ENCODE data around the gene RASSF5.
A peak's percentile ranks its signal among the peaks of the same experiment; 100 is the strongest.
"Not testable (repeated sequence)": the region's sequence is repeated elsewhere in the genome, so short reads cannot be mapped to it uniquely, and the experiment has no call there.

RASSF5 gene

DNA sequence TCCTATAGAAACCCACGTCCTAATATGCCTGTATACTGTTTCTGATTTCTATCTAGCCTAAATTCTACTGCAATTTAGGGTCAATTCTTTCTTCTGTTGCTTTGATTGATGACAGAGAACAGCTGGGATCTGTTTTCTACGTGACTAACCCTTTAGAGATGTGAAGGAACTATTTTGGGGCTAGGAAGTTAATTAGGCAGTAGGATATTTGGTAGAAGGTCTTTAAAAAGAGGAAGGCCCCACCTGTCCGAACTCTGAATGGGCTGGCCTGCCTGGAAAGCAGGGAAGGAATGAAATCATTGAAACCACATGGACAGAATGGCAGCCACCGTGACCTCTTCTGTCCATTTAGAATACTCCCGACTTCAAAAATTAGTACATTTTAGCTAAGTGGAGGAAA is 83.9 kb downstream of the RASSF5 start:
- DNase-seq, result no peak

DNA sequence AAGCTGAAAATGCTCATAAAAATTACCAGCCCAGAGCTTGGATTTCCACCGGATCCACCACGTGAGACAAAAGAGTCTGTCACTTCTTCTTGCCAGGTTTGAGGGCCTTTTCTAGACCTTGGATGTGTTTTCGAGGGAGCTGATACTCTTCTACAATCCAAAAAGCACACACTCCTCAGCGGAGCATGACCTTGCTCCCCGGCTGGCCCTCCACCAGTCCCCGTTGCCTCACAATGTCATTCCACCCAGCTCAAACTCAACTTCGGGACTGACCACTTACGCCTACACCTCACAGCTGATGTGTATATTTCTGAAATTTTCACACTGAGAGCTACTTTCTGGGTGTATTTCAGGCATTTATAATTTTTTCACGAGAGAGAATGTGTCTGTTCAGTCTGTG is 84.4 kb downstream of the RASSF5 start:
- DNase-seq, result no peak

- DNase-seq, result no peak
Measured at GRCh38 chr1:206593351-206593925, 86.1 kb downstream of the RASSF5 start.

DNA sequence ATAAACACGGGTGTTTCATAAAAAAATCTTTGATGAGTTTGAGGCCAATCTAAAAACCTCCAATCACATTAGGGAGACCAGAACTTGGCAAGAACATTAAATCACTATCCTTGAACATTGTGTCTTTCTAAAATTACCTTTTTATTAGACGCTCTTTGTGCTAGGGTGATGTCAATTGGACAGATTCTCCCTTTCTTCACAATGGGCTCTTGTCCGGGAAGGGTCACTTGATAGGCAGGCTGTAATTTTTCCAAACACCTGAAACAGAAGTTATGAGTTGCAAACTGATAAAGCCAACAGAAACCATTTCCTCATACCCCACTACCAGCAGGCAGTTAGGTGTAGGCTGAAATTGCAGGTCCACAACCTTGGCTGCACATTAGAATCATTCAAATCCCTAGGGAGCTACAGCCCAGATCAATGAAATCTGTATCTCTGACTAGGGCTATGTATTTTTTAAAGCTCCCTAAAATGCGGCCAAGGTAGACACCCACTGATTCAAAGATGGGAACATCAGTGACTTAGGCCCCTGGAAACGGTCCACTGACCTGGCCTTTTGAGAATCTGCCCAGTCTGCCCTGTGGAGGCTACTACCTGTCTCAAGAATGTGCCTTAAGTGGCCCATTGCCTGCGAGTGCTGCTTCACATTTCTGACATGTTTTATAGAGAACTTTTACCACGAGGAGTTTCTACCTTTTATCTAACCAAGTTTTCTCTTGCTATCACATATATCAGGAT is 88.4 kb downstream of the RASSF5 start:
- no peak for DNase-seq

DNA sequence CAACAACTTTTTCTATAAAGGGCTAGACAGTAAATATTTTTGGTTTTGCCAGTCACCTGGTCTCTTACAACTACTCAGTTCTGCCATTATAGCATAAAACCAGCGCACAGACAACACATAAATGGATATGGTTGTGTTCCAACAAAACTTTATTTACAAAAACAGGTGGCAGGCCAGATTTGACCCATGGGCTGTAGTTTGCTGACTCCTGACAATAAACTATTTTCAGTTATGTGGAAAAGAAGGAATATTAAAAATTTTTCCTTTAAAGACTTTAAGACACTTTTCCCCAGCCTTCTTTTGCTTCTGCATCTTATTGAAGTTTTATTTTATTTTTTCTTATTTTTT is 89.0 kb downstream of the RASSF5 start:
- DNase-seq, result no peak

- DNase-seq, result no peak
Measured at GRCh38 chr1:206600527-206600926, 93.2 kb downstream of the RASSF5 start.

GRCh38 chr1:206604861-206605260 is 97.5 kb downstream of the RASSF5 start:
- DNase-seq, result no peak

GRCh38 chr1:206606867-206607266 is 99.5 kb downstream of the RASSF5 start:
- no peak for DNase-seq

DNA sequence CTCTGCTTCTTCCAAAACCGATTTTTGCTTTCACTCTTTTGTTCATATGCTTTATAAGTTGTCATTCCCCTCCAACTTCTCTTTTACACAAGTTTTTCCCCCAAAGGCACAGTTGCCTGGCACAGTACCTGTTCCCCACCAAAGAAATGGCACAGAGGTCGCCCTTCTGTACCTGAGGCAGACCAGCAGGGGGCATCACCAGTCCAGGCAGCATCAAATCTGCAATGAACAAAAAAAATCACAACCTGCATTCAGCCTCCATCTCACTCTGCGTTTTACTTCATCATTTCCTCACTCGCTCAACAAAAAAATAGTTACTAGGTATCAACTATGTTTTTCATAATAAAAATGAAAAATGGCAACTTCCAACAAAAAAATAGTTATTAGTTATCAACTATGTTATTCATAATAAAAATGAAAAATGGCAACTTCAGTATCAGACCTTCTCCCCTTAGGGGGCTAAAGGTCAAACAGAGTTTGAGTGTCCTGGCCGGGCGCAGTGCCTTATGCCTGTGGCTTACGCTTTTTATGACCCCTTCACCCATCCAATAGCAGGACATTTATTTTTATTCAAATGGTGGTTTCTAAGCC is 100.9 kb downstream of the RASSF5 start:
- DNase-seq, result peak; percentile 69

- no peak for DNase-seq
Measured at GRCh38 chr1:206609229-206609991, 102.1 kb downstream of the RASSF5 start.

GRCh38 chr1:206612129-206612876 is 105.0 kb downstream of the RASSF5 start, which contains the start of gene EIF2D:
TSS of gene EIF2D (minus strand) at chr1:206612465. CDS start at chr1:206612342, 123 bp downstream.
- DNase-seq, result peak; percentile 96

DNA sequence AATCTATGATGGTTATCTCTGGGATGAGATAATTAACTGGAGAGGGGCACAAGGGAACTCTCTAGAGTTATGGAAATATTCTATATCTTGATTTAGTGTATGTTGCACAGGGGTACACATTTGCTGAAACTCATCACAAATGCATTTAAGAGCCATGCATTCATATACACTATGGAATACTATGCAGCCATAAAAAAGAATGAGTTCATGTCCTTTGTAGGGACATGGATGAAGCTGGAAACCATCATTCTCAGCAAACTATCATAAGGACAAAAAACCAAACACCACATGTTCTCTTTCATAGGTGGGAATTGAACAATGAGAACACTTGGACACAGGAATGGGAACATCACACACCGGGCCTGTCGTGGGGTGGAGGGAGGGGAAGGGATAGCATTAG is 119.1 kb downstream of the RASSF5 start:
- not testable (repeated sequence) for DNase-seq

DNA sequence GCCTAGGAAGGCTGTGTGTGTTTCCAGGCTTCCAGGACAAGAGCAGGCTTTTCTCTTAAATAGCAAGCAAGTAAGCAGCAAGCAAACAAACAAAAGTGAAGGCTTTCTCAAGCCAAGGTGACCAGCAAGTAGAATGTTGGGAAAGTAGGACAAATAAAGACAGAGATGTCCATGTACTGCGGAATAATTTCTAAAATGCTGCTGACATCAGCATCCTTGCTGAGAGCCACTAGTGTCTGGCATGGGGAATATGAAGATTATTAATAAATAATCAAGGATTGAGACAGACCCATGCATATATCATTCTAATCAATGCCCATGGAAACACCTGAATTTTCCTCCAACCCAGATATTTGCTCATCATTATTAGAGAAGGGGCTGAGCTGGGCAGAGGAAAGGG is 121.6 kb downstream of the RASSF5 start:
- DNase-seq, result no peak

GRCh38 chr1:206631085-206631509 is 123.8 kb downstream of the RASSF5 start:
- peak; percentile 88 for DNase-seq

DNA sequence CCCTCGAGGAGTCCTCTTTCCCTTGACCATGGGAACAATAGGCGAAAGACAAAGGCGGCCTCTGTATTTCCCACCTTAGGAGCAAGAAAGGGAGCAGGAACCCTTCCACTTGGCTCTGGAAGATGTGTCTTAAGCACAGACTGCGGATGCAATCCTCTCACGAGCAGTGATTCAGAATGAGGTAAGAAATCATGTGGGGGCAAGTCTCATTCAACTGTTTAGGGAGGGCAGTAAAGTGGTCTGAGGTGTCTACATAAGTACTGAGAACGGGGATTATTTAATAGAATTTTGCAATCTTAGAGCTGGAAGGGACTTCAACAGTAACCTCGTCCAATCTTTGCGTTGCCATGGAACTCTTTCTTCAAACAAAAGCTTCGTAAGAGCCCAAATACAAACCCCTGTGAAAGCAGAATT is 126.4 kb downstream of the RASSF5 start:
- no peak for DNase-seq

GRCh38 chr1:206634365-206635079 is 127.2 kb downstream of the RASSF5 start:
- DNase-seq, result peak; percentile 86

DNA sequence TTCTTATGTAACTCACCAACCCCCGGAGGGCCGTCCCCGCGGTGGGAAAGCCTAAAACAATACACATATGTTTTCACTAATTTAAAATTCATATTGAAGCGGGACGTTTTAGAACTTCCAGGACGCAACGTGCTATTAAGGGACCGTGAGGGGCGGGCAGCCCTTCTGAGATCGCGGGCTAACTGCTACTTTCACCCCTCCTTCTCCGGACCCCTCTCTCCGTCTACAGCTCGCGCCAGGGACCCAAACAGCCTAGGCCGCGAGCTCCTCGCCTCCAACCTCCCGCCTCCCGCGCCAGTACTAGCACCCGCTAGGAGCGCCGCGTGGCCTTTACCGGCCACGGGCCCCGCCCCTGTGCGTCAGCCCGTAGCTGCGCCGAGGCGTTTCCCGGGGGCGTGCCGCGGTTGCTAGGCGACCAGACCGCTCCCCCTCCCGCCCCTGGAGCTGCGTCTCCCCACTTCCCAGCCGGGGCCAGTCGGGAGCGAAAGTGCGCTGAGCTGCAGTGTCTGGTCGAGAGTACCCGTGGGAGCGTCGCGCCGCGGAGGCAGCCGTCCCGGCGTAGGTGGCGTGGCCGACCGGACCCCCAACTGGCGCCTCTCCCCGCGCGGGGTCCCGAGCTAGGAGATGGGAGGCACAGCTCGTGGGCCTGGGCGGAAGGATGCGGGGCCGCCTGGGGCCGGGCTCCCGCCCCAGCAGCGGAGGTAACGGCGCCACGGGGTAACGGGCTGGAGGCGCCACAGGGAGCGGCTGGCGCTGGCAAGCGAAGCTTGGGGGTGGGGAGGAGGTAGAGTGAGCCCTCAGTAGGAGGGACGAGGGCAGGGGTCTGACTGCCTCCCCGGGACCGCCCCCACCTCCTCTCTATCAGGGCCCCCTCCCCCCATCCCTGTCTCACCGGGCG is 128.0 kb downstream of the RASSF5 start, which contains the start of gene DYRK3:
TSS of gene DYRK3 (plus strand) at position 457 of the 898 bp plus-strand sequence. CDS start at position 625, 168 bp downstream.
- DNase-seq, result peak; percentile 93

GRCh38 chr1:206635978-206636345 is 128.6 kb downstream of the RASSF5 start:
- DNase-seq, result no peak

GRCh38 chr1:206636671-206637070 is 129.3 kb downstream of the RASSF5 start:
- no peak for DNase-seq

- DNase-seq, result no peak
Measured at GRCh38 chr1:206637605-206638004, 130.3 kb downstream of the RASSF5 start.
